Prostate gland (tissue), 2 donors: ENCODE results near the gene GFI1. TPM values are rescaled to one million over a fixed set of nuclear protein-coding genes. Genes with fewer than 3 reads are reported as not detected.

Experiments used
- DNase-seq: peaks from one replicate; pipeline ENCODE4 v3.0.0-alpha.2; 2019; ENCODE audit warnings: low spot score
- H3K27ac ChIP-seq, 2 donors: fragments of 200-600 bp; sonication (generic); 2 replicates each; pipeline ENCODE4 v1.5.1; 2017 to 2019
- H3K27me3 ChIP-seq: fragments of 200-600 bp; sonication (generic); replicated peaks from 2 replicates; pipeline ENCODE4 v1.5.1; 2019; ENCODE audit not compliant: insufficient read depth
- H3K36me3 ChIP-seq, 2 donors: fragments of 200-600 bp; sonication (generic); 1 replicate in 1 of 2; 2 replicates in 1 of 2; pipeline versions ENCODE4 v1.5.1 to v1.8.1; 2017 to 2019
- H3K4me1 ChIP-seq: fragments of 200-600 bp; sonication (generic); replicated peaks from 2 replicates; pipeline ENCODE4 v1.5.1; 2019
- H3K4me3 ChIP-seq, 2 donors: fragments of 200-600 bp; sonication (generic); 2 replicates each; pipeline ENCODE4 v1.5.1; 2017 to 2019
- H3K9me3 ChIP-seq: fragments of 200-600 bp; sonication (generic); 2 replicates; pipeline ENCODE4 v1.5.1; 2017
- POLR2A ChIP-seq: fragments of 450-650 bp; IDR thresholded peaks from one replicate; pipeline ENCODE4 v1.6.1; 2016; ENCODE audit warnings: antibody characterized with exemption, mild to moderate bottlenecking
- POLR2AphosphoS5 ChIP-seq: sonication (generic); formaldehyde crosslinking; IDR thresholded peaks from one replicate; pipeline ENCODE4 v1.6.1; 2017; ENCODE audit warnings: antibody characterized with exemption
- WGBS: methylation state at CpG from one replicate; pipeline ENCODE4 v1.1.5; 2018; 5-methylcytosine and 5-hydroxymethylcytosine counted together
- intact Hi-C: fragments of 100-400 bp; cut with DNase I; formaldehyde crosslinking; loops from one replicate; pipeline ENCODE4 v1.14.2; 2022
- total RNA-seq, 2 donors: library from RNA; depleted of rRNA; stranded (reverse); fragments of >200 nt; gene quantifications; one replicate each; pipeline ENCODE4 v1.1.0, GENCODE V29; 2016
- TF ChIP-seq, protein P1 (sequence below), 4 experiments: fragments of 200-600 bp in 2 of 4; fragments of 450-650 bp in 2 of 4; sonication (generic) in 2 of 4; IDR thresholded peaks; 1 replicate in 3 of 4; 2 replicates in 1 of 4; pipeline ENCODE4 v1.5.1; 2016 to 2019; ENCODE audit warnings: antibody characterized with exemption in 4 of 4, mild to moderate bottlenecking in 2 of 4, moderate library complexity in 2 of 4

GFI1 gene
- total RNA-seq, 2 donors from 2014 or later: 0.32 to 2.1 TPM

DNA sequence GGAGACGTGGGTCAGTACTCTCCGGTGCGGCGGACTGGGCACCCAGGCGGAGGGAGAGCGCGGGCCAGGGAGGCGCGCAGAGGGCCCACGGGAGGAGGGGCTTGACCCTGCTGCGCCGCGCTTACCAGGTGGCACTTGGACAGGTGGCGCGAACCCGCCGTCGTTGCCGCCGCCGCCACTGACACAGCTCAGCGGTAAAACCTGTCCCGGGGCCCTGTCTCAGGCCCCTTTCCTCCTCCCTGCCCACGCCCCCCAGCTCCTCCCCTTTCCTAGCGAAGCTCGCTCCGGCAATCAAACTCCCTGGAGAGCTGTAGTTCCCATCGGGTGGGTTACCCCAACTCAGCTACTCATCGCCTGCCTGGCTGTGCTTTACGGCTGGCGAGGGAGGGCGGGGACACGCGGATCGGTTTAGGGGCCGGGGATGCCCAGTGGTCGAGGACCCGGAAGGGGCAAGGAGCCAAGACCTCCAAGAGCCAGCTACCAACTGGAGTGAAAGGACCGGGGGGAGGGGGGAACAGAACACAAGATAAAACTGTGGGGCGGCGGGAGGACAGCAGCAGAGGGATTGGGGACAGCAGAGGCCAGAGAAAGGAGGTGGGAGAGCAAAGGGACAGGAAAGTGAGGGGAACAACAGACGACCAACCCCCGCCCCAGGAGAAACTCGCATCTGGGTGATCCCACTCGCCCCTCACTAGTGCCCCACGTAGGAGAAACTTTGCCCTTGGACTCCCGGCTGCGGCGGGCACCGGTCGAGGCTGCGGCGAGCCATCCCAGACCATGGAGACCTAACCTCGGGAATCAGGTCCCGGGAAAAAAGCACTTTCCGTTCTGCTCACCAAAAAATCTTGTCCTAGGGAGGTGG, 2.9 kb downstream of the GFI1 start:
- peaks cover 17% of the 10 kb centered on the region for H3K4me1 ChIP-seq
- H3K27me3 ChIP-seq: peaks cover 53% of the 10 kb centered on the region
- TF ChIP-seq, protein P1, sequence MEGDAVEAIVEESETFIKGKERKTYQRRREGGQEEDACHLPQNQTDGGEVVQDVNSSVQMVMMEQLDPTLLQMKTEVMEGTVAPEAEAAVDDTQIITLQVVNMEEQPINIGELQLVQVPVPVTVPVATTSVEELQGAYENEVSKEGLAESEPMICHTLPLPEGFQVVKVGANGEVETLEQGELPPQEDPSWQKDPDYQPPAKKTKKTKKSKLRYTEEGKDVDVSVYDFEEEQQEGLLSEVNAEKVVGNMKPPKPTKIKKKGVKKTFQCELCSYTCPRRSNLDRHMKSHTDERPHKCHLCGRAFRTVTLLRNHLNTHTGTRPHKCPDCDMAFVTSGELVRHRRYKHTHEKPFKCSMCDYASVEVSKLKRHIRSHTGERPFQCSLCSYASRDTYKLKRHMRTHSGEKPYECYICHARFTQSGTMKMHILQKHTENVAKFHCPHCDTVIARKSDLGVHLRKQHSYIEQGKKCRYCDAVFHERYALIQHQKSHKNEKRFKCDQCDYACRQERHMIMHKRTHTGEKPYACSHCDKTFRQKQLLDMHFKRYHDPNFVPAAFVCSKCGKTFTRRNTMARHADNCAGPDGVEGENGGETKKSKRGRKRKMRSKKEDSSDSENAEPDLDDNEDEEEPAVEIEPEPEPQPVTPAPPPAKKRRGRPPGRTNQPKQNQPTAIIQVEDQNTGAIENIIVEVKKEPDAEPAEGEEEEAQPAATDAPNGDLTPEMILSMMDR (IDR thresholded peaks at IDR 0.05): no peak
- TF ChIP-seq POLR2AphosphoS5: no peak
- no peak for TF ChIP-seq POLR2A
- 3% methylated on average over 55 of the region's 56 CpGs for WGBS
- H3K36me3 ChIP-seq: no peaks in the 10 kb centered on the region
- peak overlapping the region; percentile 30 to 38 for H3K4me3 ChIP-seq
- H3K9me3 ChIP-seq: no peaks in the 10 kb centered on the region
- no peak for DNase-seq
- no peak overlapping the region for H3K27ac ChIP-seq
- intact Hi-C loops: no loop called here

DNA sequence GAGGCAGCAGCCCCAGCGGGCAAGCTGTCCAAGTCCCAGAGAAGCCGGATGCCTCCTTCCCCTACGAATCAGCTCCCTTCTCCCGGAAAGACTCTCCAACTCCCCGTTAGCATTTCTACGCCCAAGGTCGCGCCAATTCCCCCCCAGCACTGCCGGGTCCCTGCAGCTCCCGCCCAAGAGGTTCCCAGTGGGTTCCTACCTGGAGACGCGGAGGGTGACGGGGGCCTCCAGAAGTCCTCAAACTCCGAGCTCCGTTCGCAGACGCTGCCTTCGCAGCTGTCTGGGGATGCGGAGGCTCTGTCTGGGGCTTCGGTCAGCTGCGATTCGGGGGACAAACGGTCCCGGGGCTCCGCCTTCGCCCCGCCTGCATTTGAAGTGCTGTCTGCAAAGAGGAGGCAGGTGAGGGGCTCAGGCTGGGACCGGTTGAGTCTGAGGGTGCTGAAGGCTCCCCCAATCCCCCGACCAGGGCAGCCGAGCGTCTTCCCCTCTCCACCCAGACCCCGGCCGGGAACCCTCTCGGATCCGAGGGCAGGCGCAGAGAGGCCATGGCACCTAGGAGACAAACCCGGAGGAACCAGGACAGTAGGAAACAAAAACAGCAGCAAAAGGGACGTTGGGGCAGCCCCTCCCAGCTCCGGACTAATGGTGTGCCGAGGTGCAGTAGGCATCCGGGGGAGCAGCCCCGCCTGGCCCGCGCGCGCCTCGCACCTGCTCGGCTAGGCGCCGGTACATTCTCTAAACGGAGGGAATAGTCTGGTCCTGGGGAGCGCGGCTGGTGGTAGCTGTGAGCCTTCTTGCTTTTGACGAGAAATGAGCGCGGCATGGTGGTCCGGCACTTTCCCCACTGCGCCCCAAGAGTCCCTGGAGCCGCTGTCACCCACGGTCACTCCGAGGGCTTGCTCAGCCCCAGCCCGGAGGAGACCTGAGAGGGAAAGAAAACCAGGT, 3.8 kb downstream of the GFI1 start:
- WGBS: 3% methylated on average over 57 of the region's 62 CpGs
- TF ChIP-seq POLR2AphosphoS5: no peak
- no peak for TF ChIP-seq POLR2A
- TF ChIP-seq, protein P1 (IDR thresholded peaks at IDR 0.05): no peak
- no peaks in the 10 kb centered on the region for H3K9me3 ChIP-seq
- H3K27ac ChIP-seq: no peak overlapping the region
- H3K4me1 ChIP-seq: peaks cover 17% of the 10 kb centered on the region
- DNase-seq: no peak
- H3K36me3 ChIP-seq: no peaks in the 10 kb centered on the region
- intact Hi-C loops: no loop called here
- peaks cover 53% of the 10 kb centered on the region for H3K27me3 ChIP-seq
- peak overlapping the region; percentile 30 to 38 for H3K4me3 ChIP-seq

DNA sequence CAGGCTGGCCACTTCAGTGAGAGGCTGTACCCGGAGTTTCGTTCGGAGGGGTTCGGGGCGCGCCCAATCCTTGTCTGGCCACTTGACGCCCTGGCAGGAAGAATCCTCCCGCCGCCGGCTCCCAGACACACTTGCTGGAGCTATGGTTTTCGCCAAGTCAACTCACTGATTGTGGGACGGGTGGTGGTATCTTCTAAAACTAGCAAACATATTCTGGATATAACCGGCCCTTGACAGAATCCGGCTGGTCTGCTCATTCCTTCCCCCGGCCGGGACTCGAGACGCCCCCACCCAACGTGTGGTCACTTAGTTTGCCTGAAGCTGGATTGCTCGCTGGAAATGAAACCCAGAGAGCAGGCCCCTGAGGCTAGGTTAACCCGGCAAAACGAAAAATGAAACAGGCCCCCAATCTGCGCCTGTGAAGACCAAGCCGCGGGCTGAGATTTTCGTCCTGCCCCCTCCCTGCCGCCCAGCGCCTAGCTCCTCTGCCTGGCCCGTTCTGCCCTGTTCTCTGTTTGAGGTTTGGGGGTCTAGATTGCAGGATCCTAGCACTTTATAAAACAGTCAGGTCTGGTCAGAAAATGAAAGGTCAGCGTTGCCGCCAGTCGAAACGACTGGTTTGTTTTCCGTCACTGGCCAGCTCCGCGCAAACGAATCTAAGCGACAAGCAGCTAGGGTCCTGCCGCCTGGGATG, 4.6 kb downstream of the GFI1 start:
- Histone ChIP-seq H3K4me1 (peaks cover 17% of the 10 kb centered on the region), H3K36me3 (no peaks in the 10 kb centered on the region), H3K27me3 (peaks cover 53% of the 10 kb centered on the region), H3K27ac (no peak overlapping the region), H3K9me3 (no peaks in the 10 kb centered on the region), H3K4me3 (peak overlapping the region; percentile 3 to 38)
- WGBS: 10% methylated on average over 39 of the region's 39 CpGs
- intact Hi-C loops: no loop called here
- no peak for TF ChIP-seq POLR2A
- TF ChIP-seq POLR2AphosphoS5: no peak
- TF ChIP-seq, protein P1 (IDR thresholded peaks at IDR 0.05): no peak
- DNase-seq: no peak

DNA sequence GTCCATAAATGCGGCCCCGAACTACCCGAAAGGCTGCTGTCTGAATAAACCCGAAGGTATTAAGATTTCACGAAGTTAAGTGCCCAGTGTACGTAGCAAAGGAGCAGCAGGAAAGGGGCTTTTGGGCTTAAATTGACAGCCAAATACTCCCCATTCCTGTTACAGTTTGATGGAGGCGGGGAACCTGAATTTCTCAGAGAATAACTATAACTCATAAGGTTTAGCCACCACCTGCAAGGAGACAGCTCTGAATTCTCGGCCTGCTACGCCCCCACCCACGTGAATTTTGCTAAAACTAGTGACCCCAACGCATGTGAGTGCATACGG, 5.2 kb downstream of the GFI1 start:
- no peak for DNase-seq
- H3K4me3 ChIP-seq: peak overlapping the region in 1 of 2 donors; percentile 38

More for the DNA sequence above, 5.2 kb downstream of the GFI1 start:
- Histone ChIP-seq H3K36me3 (no peaks in the 10 kb centered on the region), H3K27ac (no peak overlapping the region), H3K27me3 (peaks cover 53% of the 10 kb centered on the region), H3K4me1 (peaks cover 17% of the 10 kb centered on the region), H3K9me3 (no peaks in the 10 kb centered on the region)
- intact Hi-C loops: no loop called here
- TF ChIP-seq POLR2AphosphoS5: no peak
- no peak for TF ChIP-seq POLR2A
- TF ChIP-seq, protein P1 (IDR thresholded peaks at IDR 0.05): no peak
- WGBS: 18% methylated on average over 12 of the region's 12 CpGs
